Neuronal stem cell (in vitro differentiated cells): ENCODE data around the gene PLA2G2E.

ENCODE experiments used
- DNase-seq: peaks from one replicate; pipeline ENCODE4 v3.0.0-alpha.2; 2013; ENCODE audit warnings: low spot score
- H2AFZ ChIP-seq: one replicate; pipeline ENCODE4 v1.6.1; 2013; ENCODE audit warnings: mild to moderate bottlenecking, low read length, inconsistent platforms
- H2AK5ac ChIP-seq: 2 replicates; pipeline ENCODE4 v1.6.1; 2013; ENCODE audit warnings: low read depth, mild to moderate bottlenecking, inconsistent platforms, low read length, moderate library complexity, mixed read lengths
- H2BK120ac ChIP-seq: 2 replicates; pipeline ENCODE4 v1.6.1; 2013; ENCODE audit warnings: low read depth, mild to moderate bottlenecking, inconsistent platforms, low read length, moderate library complexity, mixed read lengths
- H2BK12ac ChIP-seq: one replicate; pipeline ENCODE4 v1.6.1; 2013; ENCODE audit warnings: low read length, inconsistent platforms
- H2BK15ac ChIP-seq: 2 replicates; pipeline ENCODE4 v1.6.1; 2013; ENCODE audit warnings: mild to moderate bottlenecking, low read length, inconsistent platforms, mixed read lengths
- H2BK5ac ChIP-seq: one replicate; pipeline ENCODE4 v1.6.1; 2013; ENCODE audit warnings: inconsistent platforms, mild to moderate bottlenecking, low read length, moderate library complexity
- H3K14ac ChIP-seq: one replicate; pipeline ENCODE4 v1.6.1; 2013; ENCODE audit warnings: low read length, inconsistent platforms
- H3K18ac ChIP-seq: 2 replicates; pipeline ENCODE4 v1.6.1; 2013; ENCODE audit warnings: low read length, inconsistent platforms
- H3K23ac ChIP-seq: 2 replicates; pipeline ENCODE4 v1.6.1; 2013; ENCODE audit warnings: low read depth, mild to moderate bottlenecking, mixed read lengths, low read length, inconsistent platforms; ENCODE audit not compliant: poor library complexity
- H3K27ac ChIP-seq: replicated peaks from 3 replicates; pipeline ENCODE4 v1.5.1; 2013; ENCODE audit warnings: low read length, inconsistent platforms
- H3K27me3 ChIP-seq, 3 experiments: 2 replicates each; pipeline ENCODE4 v1.6.1; 2013; ENCODE audit warnings: low read length in 3 of 3, mild to moderate bottlenecking in 2 of 3, inconsistent platforms in 1 of 3, low read depth in 1 of 3, mixed read lengths in 1 of 3, moderate library complexity in 1 of 3; ENCODE audit not compliant: control insufficient read depth in 3 of 3, insufficient read depth in 3 of 3
- H3K36me3 ChIP-seq, 2 donors: replicated peaks in 1 of 2; 2 replicates each; pipeline ENCODE4 v1.6.1; 2013; ENCODE audit warnings: low read length in 2 of 2; ENCODE audit not compliant: control insufficient read depth in 2 of 2, insufficient read depth in 2 of 2
- H3K4ac ChIP-seq: 2 replicates; pipeline ENCODE4 v1.6.1; 2013; ENCODE audit warnings: inconsistent platforms, mild to moderate bottlenecking, low read length, moderate library complexity
- H3K4me1 ChIP-seq, 2 donors: 1 replicate in 1 of 2; 2 replicates in 1 of 2; pipeline ENCODE4 v1.6.1; 2013; ENCODE audit warnings: low read length in 2 of 2, low read depth in 1 of 2; ENCODE audit not compliant: control insufficient read depth in 2 of 2, insufficient read depth in 1 of 2
- H3K4me2 ChIP-seq: one replicate; pipeline ENCODE4 v1.6.1; 2013; ENCODE audit warnings: mild to moderate bottlenecking, low read length, inconsistent platforms; ENCODE audit not compliant: insufficient read depth, poor library complexity, severe bottlenecking
- H3K4me3 ChIP-seq, 2 donors: 2 replicates each; pipeline ENCODE4 v1.5.1; 2013; ENCODE audit warnings: low read length in 2 of 2, mild to moderate bottlenecking in 2 of 2, inconsistent platforms in 1 of 2, moderate library complexity in 1 of 2
- H3K79me1 ChIP-seq: one replicate; pipeline ENCODE4 v1.6.1; 2013; ENCODE audit warnings: low read depth, mild to moderate bottlenecking, inconsistent platforms, low read length, moderate library complexity
- H3K9ac ChIP-seq: one replicate; pipeline ENCODE4 v1.6.1; 2013; ENCODE audit warnings: mild to moderate bottlenecking, low read depth, low read length, inconsistent platforms; ENCODE audit not compliant: poor library complexity
- H3K9me3 ChIP-seq, 2 donors: replicated peaks in 1 of 2; 2 replicates each; pipeline versions ENCODE3 to v1.6.1; 2013; ENCODE audit warnings: low read length in 2 of 2, mild to moderate bottlenecking in 2 of 2, inconsistent platforms in 1 of 2, low read depth in 1 of 2, mixed read lengths in 1 of 2, moderate library complexity in 1 of 2; ENCODE audit not compliant: control insufficient read depth in 2 of 2, insufficient read depth in 1 of 2
- H4K8ac ChIP-seq: one replicate; pipeline ENCODE4 v1.6.1; 2013; ENCODE audit warnings: low read depth, mild to moderate bottlenecking, inconsistent platforms, low read length, moderate library complexity
- H4K91ac ChIP-seq: one replicate; pipeline ENCODE4 v1.6.1; 2013; ENCODE audit warnings: low read length, low read depth, mild to moderate bottlenecking, inconsistent platforms; ENCODE audit not compliant: poor library complexity
- WGBS, 2 donors: extraction: QIAGEN DNeasy Blood & Tissue Kit; methylation state at CpG; one replicate each; pipeline ENCODE4 v1.1.7; 2013; ENCODE audit warnings: missing lambda C conversion rate in 2 of 2, mixed read lengths in 1 of 2; ENCODE audit not compliant: insufficient read length in 2 of 2, insufficient replicate concordance in 1 of 2; ENCODE audit errors: extremely low coverage in 2 of 2; 5-methylcytosine and 5-hydroxymethylcytosine counted together

Gene PLA2G2E

DNA sequence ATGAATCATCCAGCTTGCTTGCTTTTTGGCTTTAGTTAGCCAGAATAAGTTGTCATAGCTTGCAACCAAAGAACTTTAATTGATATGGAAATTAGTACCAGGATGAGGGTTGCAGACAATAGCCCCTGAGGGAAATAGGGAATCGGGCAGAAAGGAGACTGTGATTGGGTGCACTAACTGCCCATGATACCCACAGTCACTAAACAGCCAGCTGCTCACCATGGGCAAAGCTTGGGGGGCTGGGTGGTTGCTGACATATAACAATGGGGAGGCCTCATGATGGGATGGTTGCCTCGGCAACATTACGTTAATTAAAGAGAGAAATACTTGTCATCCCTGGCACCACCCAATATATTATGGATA lies 17.8 kb upstream of the PLA2G2E start:
- Histone ChIP-seq H3K14ac (no peak overlapping the region), H3K18ac (no peak overlapping the region), H3K4me3 (no peak overlapping the region), H3K4me1 (peaks cover 0 to 2% of the 10 kb centered on the region in 2 donors), H2BK12ac (no peak overlapping the region), H3K9ac (no peak overlapping the region), H4K8ac (no peak overlapping the region), H2AFZ (no peak overlapping the region), H2AK5ac (no peak overlapping the region), H3K9me3 (no peaks in the 10 kb centered on the region), H2BK5ac (no peak overlapping the region), H3K4ac (no peak overlapping the region), H3K4me2 (no peak overlapping the region), H3K23ac (no peak overlapping the region), H2BK15ac (no peak overlapping the region), H3K36me3 (no peaks in the 10 kb centered on the region), H4K91ac (no peak overlapping the region), H3K27me3 (no peaks in the 10 kb centered on the region), H3K79me1 (no peaks in the 10 kb centered on the region), H3K27ac (no peak overlapping the region), H2BK120ac (no peak overlapping the region)
- no CpG with 5 or more reads among the region's 3 CpGs for WGBS, 2 donors
- no peak for DNase-seq

- Histone ChIP-seq H3K4me3 (no peak overlapping the region), H3K9me3 (no peaks in the 10 kb centered on the region), H2AFZ (no peak overlapping the region), H2BK15ac (no peak overlapping the region), H3K4ac (no peak overlapping the region), H3K79me1 (no peaks in the 10 kb centered on the region), H3K27ac (no peak overlapping the region), H4K91ac (no peak overlapping the region), H3K23ac (no peak overlapping the region), H2AK5ac (no peak overlapping the region), H3K27me3 (no peaks in the 10 kb centered on the region), H3K4me2 (no peak overlapping the region), H2BK5ac (no peak overlapping the region), H2BK12ac (no peak overlapping the region), H2BK120ac (no peak overlapping the region), H3K14ac (no peak overlapping the region), H3K9ac (no peak overlapping the region), H3K36me3 (no peaks in the 10 kb centered on the region), H3K18ac (no peak overlapping the region), H3K4me1 (peaks cover 0 to 2% of the 10 kb centered on the region in 2 donors), H4K8ac (no peak overlapping the region)
- no CpG with 5 or more reads among the region's 7 CpGs for WGBS, 2 donors
- no peak for DNase-seq
These were observed 17.2 kb upstream of the PLA2G2E start for GRCh38 chr1:19940486-19941205.

DNA sequence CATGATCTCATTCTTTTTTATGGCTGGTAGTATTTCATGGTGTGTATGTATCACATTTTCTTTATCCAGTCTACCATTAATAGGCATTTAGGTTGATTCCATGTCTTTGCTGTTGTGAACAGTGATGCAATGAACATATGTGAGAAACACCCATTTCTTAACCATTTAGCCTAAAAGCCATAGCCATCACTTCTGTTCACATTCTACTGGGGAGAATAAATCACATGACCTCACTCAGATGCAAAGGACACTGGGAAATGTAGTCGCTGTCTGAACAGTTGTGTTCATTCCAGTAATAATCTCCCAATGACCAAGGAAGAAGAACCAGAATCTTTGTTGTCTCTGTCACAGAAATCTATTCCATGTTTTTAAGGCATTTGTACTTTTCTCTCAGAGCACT lies 15.1 kb upstream of the PLA2G2E start:
- Histone ChIP-seq H3K4me3 (no peak overlapping the region), H3K36me3 (no peaks in the 10 kb centered on the region), H4K91ac (no peak overlapping the region)

DNA sequence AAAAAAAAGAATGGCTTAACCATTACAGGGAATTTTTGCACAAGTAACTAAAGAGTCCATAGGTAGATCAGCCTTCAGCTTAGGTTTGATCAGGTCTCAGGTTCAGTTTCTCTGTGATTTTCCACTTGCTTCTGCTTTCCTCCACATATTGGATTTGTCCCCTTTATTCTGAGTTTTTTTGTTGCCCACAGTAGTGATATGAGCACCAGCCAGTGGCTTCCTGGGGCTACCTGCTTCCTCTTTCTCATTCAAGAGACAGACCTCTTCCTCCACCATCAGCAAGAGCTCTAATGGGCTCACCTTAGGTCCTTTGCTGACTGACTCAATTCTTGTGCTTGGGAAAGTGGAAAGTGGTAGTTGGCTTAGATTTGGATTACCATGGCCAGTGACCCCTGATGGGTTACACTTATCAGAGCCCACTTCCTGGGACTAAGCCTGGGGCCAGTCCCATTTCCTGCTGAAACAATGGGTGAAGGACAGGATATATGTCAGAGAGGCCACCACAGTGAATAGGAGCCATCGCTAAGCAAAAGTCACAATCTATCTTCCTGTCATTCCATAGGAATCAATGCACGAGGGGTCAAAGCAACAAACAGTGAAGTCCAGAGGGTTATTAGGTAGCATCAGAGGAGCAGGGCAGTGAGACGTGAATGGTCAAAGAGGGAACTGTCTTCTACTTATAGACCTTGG lies 12.8 kb upstream of the PLA2G2E start:
- H3K18ac ChIP-seq, result no peak overlapping the region
- no peak overlapping the region for H2BK5ac ChIP-seq
- H3K9ac ChIP-seq, result no peak overlapping the region
- no peaks in the 10 kb centered on the region for H3K27me3 ChIP-seq
- no peaks in the 10 kb centered on the region for H3K79me1 ChIP-seq
- no peaks in the 10 kb centered on the region for H3K36me3 ChIP-seq
- H3K27ac ChIP-seq, result no peak overlapping the region
- H2AK5ac ChIP-seq, result no peak overlapping the region
- H3K23ac ChIP-seq, result no peak overlapping the region
- H4K91ac ChIP-seq, result no peak overlapping the region
- no peak overlapping the region for H4K8ac ChIP-seq
- peaks cover 2 to 5% of the 10 kb centered on the region in 2 donors for H3K9me3 ChIP-seq
- WGBS, 2 donors, result no CpG with 5 or more reads among the region's 3 CpGs
- H3K4me3 ChIP-seq, result no peak overlapping the region
- no peak overlapping the region for H3K4ac ChIP-seq
- no peak overlapping the region for H2BK12ac ChIP-seq
- H2AFZ ChIP-seq, result no peak overlapping the region
- peaks cover 0 to under 1% of the 10 kb centered on the region in 2 donors for H3K4me1 ChIP-seq
- no peak overlapping the region for H2BK15ac ChIP-seq
- H2BK120ac ChIP-seq, result no peak overlapping the region
- no peak overlapping the region for H3K4me2 ChIP-seq
- DNase-seq, result no peak
- no peak overlapping the region for H3K14ac ChIP-seq

More for the DNA sequence above, 15.1 kb upstream of the PLA2G2E start:
- Histone ChIP-seq H2BK12ac (no peak overlapping the region), H3K4me1 (peaks cover 0 to 2% of the 10 kb centered on the region in 2 donors), H3K27ac (no peak overlapping the region), H3K27me3 (no peaks in the 10 kb centered on the region), H3K4me2 (no peak overlapping the region), H2AK5ac (no peak overlapping the region), H3K79me1 (no peaks in the 10 kb centered on the region), H2BK120ac (no peak overlapping the region), H2BK5ac (no peak overlapping the region), H4K8ac (no peak overlapping the region), H2AFZ (no peak overlapping the region), H3K9me3 (no peaks in the 10 kb centered on the region), H3K18ac (no peak overlapping the region), H3K14ac (no peak overlapping the region), H3K9ac (no peak overlapping the region), H2BK15ac (no peak overlapping the region), H3K23ac (no peak overlapping the region), H3K4ac (no peak overlapping the region)
- DNase-seq, result no peak
- no CpG with 5 or more reads among the region's 1 CpG for WGBS, 2 donors
